GM21390 (cell line): ENCODE measurements around the gene ANXA1.

ENCODE experiments used
- ATAC-seq: cut with Tn5 transposase; IDR thresholded peaks from one replicate; pipeline ENCODE4 v1.9.1; 2021; ENCODE audit not compliant: unreplicated experiment

The ANXA1 gene

GRCh38 chr9:73151653-73152542, at the start of gene ANXA1:
TSS of gene ANXA1 (plus strand) at chr9:73151865. CDS start at chr9:73158536, 6,671 bp downstream.
- ATAC-seq: no peak

- no peak for ATAC-seq
These were observed 47.3 kb upstream of the ANXA1 start for GRCh38 chr9:73104342-73104741.

GRCh38 chr9:73104921-73105320, 46.7 kb upstream of the ANXA1 start:
- no peak for ATAC-seq

GRCh38 chr9:73107489-73108069, 44.1 kb upstream of the ANXA1 start:
- peak; percentile 93 for ATAC-seq

- no peak for ATAC-seq
These were observed 37.6 kb upstream of the ANXA1 start for GRCh38 chr9:73114058-73114457.

GRCh38 chr9:73114958-73115357, 36.7 kb upstream of the ANXA1 start:
- no peak for ATAC-seq

GRCh38 chr9:73116031-73116430, 35.6 kb upstream of the ANXA1 start:
- ATAC-seq: no peak

- no peak for ATAC-seq
These were observed 34.8 kb upstream of the ANXA1 start for GRCh38 chr9:73116880-73117279.

GRCh38 chr9:73118286-73118685, 33.4 kb upstream of the ANXA1 start:
- no peak for ATAC-seq

- no peak for ATAC-seq
These were observed 32.6 kb upstream of the ANXA1 start for GRCh38 chr9:73118898-73119554.

- no peak for ATAC-seq
These were observed 30.2 kb upstream of the ANXA1 start for GRCh38 chr9:73121375-73121935.

- ATAC-seq: no peak
These were observed 26.0 kb upstream of the ANXA1 start for GRCh38 chr9:73125651-73126050.

- ATAC-seq: no peak
These were observed 21.6 kb upstream of the ANXA1 start for GRCh38 chr9:73129941-73130685.

GRCh38 chr9:73131461-73131860, 20.2 kb upstream of the ANXA1 start:
- no peak for ATAC-seq

- peak; percentile 84 for ATAC-seq
These were observed 19.5 kb upstream of the ANXA1 start for GRCh38 chr9:73132034-73132776.

GRCh38 chr9:73133022-73133651, 18.5 kb upstream of the ANXA1 start:
- ATAC-seq: no peak

- ATAC-seq: peak; percentile 69
These were observed 17.7 kb upstream of the ANXA1 start for GRCh38 chr9:73133921-73134407.

GRCh38 chr9:73135394-73135793, 16.3 kb upstream of the ANXA1 start:
- no peak for ATAC-seq

GRCh38 chr9:73137286-73137899, 14.3 kb upstream of the ANXA1 start:
- no peak for ATAC-seq
